NCI-H1436 (cell line): Measurements from ENCODE around the gene DIAPH3.
"Not testable (repeated sequence)": the region's sequence is repeated elsewhere in the genome, so short reads cannot be mapped to it uniquely, and the experiment has no call there.

Experiments
- DNase-seq: peaks from one replicate; lab custom pipeline; 2025; lab: John Stamatoyannopoulos, UW

DIAPH3 gene

DNA sequence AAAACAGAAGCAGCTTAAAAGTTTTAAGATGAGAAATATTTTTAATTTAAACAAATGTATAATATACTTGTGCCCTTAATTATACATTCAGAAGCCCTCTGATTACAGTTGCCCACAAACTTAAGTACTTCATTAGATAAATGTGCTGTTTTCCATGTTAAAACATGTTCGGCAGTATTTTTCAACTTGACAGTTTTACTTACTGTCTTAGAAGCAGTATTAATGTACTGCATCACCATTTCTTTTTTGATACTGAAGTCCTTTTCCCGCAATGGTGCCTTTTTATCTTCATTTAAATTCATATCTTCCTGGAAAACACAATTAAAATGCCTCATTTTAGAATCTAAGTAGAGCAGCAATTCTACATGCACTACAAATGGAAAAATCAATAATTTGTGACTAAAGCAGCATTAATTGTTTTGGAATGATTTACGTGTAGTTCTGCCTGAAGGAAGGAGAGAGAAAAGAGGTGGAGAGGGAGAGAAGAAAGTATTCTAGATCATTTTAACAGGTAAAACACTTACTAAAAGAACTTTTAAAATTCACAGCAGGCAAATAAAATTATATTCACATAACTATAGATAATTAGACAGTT lies 70.2 kb downstream of the DIAPH3 start:
- DNase-seq = no peak

GRCh38 chr13:60091573-60091972 lies 72.2 kb downstream of the DIAPH3 start:
- no peak for DNase-seq

DNA sequence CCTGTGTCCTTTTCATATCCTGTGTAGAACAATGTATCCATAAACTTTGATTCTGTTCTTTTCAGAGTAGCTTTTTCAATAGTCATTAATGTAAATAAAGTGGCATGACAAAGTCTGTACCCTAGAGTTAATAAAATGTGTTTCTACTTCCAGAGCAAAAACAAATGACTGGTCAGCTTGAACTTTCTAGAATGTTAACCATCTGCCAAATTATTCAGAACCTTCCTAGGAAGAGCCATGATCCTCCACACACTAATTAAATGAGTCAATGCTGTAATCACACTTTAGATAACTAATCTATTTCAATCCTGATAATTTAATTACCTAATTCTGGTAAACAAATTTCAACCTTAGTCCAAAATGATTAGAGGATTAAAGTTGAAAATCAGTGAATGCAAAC lies 73.2 kb downstream of the DIAPH3 start:
- no peak for DNase-seq

DNA sequence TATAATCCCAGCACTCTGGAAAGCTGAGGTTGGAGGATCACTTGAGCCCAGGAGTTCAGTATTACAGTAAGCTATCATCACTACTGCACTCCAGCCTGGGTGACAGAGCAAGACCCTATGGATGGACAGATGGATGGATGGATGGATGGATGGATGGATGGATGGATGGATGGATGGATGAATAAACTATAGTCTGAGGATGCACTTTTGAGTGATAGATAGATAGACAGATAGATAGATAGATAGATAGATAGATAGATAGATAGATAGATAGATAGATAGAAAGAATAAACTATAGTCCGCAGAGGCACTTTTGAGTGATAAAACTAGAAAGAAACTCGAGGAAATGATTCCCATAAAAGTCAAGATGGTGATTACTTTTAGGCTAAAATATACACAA lies 79.9 kb downstream of the DIAPH3 start:
- not testable (repeated sequence) for DNase-seq

- no peak for DNase-seq
Observed at GRCh38 chr13:60080850-60081249, 82.9 kb downstream of the DIAPH3 start.

- no peak for DNase-seq
Observed at GRCh38 chr13:60078226-60078625, 85.5 kb downstream of the DIAPH3 start.

- DNase-seq = no peak
Observed at GRCh38 chr13:60075850-60076249, 87.9 kb downstream of the DIAPH3 start.

- no peak for DNase-seq
Observed at GRCh38 chr13:60074397-60074796, 89.3 kb downstream of the DIAPH3 start.

DNA sequence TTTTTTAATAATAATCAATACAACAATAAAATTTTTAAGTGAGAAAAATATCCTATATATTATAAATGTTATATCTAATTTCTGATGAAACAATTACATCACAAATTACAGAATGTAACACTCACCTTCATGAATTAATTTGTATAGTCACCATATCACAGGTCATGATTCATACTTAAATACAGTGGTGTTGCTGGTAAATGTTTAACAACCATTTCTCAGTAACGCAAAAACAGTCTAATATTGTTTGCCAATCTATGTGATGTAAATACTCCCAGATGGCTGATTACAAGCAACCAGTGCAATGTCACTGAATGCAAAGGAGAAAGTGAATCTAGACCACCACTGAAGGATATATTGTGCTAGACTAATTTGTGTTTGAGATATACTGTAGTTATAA lies 97.5 kb downstream of the DIAPH3 start:
- DNase-seq = no peak

DNA sequence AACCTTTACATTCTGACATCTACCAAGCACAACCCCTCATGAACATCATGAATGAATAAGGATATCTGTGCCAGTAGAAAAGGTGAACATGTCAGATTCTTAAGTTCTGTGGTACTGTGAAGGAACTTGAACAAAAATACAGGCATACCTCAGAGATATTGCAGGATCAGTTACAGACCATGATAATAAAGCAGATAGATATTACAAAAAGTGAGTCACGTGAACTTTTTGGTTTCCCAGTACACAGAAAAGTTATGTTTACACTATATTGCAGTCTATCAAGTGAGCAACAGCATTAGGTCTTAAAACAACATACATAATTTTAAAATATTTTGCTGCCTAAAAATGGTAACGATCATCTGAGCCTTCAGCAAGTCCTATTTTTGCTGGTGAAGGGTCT lies 101.2 kb downstream of the DIAPH3 start:
- DNase-seq = no peak

DNA sequence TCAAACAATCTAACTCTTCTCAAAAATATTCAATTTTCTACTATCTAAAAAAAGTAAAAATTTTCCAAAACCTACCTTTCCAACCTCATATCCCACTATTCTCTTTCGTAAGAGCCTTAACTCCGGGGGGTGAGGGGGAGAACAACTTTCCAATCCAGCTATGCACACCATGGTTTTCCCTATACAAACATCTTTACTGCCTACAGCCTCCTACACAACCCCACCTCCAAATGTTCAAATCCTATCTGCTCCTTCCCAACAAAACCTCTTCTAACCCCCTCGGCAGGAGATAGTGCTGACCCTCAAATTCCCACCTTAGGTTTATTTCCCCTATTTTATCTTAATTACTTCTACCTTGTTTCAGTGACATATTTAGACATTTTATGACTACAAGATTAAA lies 102.0 kb downstream of the DIAPH3 start:
- no peak for DNase-seq

- DNase-seq = no peak
Observed at GRCh38 chr13:60051754-60052285, 111.9 kb downstream of the DIAPH3 start.

DNA sequence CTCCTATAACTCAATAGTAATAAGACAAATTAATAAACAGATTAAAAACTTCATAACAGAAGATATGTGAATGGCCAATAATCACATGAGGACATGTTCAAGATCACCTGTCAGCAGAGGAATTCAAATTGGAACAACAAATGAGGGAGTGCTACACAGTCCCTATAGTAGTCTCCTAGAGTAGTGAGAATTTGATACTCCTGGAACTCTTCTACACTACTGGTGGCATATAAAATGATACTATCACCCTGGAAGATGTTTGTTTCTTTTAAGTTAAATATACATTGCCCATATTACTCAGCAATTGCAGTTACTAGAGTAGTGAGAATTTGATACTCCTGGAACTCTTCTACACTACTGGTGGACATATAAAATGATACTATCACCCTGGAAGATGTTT lies 115.4 kb downstream of the DIAPH3 start:
- DNase-seq = not testable (repeated sequence)

GRCh38 chr13:60047918-60048317 lies 115.8 kb downstream of the DIAPH3 start:
- DNase-seq = no peak

GRCh38 chr13:60044321-60044720 lies 119.4 kb downstream of the DIAPH3 start:
- no peak for DNase-seq

DNA sequence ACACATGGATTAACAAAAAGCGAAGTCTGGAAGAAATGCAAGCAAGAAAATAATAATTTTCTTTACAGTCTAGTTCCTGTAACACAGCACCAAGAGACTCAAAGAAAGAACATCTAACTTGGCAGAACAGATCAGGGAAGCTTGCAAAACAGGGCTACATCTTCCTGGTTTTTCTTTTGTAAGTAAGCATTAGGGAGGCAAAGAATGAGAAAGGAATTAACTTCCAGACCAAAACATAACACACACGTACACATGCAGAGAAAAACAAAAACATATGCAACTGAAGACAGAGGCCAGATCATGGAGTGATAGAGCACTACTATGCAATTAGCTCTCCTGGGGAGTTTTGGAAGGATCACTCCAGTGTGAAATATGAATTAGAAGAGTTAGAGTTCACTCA lies 120.5 kb downstream of the DIAPH3 start:
- DNase-seq = no peak

- DNase-seq = not testable (repeated sequence)
Observed at GRCh38 chr13:60040668-60041067, 123.1 kb downstream of the DIAPH3 start.

DNA sequence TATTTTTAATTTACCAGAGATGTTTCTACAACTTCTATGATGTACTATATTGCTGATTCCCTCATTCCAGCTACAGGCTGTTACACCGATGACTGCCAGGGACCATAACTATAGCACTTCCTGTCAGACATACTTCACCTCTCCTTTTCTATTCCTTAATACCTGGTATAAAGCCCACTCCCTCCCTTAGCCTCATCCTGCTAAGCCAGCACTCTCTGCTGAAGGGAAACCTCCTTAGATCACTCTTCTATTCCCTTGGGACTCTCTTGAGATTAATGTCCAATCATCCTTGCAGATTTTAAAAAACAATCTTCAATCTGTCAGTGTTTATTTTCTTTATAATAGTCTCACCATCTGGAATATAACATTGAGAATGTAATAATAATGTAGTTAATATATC lies 127.9 kb downstream of the DIAPH3 start:
- DNase-seq = no peak

DNA sequence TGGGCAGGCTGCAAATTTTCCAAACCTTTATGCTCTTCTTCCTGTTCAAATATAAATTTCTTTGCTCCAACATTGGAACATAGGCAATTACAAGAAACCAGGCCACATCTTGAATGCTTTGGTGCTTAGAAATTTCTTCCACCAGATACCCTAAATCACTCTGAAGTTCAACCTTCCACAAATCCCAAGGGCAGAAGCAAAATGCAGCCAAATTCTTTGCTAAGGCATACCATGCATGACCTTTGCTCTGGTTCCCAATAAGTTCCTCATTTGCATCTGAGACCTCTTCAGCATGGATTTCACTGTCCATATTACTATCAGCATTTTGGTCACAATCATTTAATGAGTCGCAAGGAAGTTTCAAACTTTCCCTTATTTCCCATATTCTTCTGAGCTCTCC lies 130.9 kb downstream of the DIAPH3 start:
- no peak for DNase-seq

DNA sequence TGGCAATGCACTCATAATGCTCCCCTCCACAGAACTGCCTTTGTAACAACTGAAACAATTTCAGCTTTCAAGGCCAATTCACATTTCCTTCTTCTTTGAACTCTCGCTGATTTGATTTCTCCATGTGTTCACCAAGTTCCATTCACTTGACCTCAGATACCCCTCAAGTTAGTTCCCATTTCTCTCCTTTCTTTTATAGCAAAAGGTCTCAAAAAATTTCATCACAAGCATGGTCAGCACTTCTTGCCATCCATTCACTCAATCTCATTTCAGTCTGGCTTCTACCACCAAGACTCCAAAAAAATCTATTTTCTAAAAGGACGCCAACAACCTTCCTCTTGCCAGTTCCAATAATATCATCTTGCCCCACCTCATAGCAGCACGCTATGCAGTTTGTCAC lies 135.7 kb downstream of the DIAPH3 start:
- no peak for DNase-seq

DNA sequence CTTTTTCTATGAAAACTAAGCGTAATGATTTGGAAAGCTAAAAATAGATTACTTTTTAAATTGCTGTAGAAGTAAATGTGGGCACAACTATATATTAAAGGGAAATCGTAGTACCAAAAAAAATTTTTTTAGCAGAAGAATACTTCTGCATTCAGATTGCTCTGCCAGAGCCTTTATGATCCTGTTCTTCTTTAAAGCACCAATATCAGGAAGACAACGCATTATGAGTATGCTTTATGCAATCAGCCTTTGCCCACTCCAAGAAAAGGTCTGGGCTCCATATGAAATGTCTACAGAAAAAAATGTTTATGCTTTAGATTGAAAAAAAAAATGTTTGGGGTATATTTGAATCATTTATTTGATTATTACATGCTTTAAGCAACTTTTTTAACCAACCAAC lies 137.4 kb downstream of the DIAPH3 start:
- DNase-seq = no peak

- DNase-seq = no peak
Observed at GRCh38 chr13:60020288-60020687, 143.4 kb downstream of the DIAPH3 start.

- DNase-seq = no peak
Observed at GRCh38 chr13:60019119-60019993, 144.4 kb downstream of the DIAPH3 start.
